ENCODE measurements around the gene KIRREL2.

DNA sequence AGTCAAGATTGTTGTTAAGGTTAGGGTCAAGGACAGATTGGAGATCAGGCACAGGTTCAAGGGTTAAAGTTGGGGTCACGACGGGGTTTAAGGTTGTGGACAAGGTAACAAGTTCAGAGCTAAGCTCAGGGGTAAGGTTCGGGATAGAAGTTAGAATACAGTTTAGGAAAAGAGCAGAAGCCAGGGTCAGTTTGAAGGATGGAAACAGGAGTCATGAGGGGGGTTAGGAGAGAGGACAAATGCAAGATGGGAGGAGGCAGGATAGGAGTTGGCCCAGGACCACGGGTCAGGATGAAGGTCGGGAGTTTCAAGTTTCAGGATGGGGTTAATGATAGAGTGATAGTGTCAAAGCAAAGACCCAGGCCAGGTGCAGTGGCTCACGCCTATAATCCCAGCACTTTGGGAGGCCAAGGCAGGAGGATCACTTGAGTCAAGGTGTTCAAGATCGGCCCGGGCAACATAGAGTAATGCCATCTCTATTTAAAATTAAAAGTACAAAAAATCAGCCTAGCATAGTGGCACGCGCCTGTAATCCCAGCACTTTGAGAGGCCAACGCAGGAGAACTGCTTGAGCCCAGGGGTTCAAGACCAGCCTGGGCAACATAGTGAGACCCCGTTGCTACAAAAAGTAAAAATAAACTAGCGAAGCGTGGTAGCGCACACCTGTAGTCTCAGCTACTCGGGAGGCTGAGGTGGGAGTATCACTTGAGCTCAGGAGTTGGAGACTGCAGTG lies 12.1 kb upstream of the KIRREL2 start:
- TF ChIP-seq, protein P1, sequence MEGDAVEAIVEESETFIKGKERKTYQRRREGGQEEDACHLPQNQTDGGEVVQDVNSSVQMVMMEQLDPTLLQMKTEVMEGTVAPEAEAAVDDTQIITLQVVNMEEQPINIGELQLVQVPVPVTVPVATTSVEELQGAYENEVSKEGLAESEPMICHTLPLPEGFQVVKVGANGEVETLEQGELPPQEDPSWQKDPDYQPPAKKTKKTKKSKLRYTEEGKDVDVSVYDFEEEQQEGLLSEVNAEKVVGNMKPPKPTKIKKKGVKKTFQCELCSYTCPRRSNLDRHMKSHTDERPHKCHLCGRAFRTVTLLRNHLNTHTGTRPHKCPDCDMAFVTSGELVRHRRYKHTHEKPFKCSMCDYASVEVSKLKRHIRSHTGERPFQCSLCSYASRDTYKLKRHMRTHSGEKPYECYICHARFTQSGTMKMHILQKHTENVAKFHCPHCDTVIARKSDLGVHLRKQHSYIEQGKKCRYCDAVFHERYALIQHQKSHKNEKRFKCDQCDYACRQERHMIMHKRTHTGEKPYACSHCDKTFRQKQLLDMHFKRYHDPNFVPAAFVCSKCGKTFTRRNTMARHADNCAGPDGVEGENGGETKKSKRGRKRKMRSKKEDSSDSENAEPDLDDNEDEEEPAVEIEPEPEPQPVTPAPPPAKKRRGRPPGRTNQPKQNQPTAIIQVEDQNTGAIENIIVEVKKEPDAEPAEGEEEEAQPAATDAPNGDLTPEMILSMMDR (IDR thresholded peaks at IDR 0.05), result no peak
- TF ChIP-seq POLR2A (IDR thresholded peaks at IDR 0.05) (no peak), POLR2AphosphoS5 (IDR thresholded peaks at IDR 0.05) (no peak)

Data from transverse colon (tissue), 4 donors.